Mucosa of stomach (tissue), 1 donor: Measurements from ENCODE around the gene SPRR1A.

Experiments
- H3K27me3 ChIP-seq: one replicate; pipeline ENCODE4 v1.7.0; 2013; ENCODE audit warnings: mild to moderate bottlenecking, low read length; ENCODE audit not compliant: control insufficient read depth, insufficient read depth
- H3K36me3 ChIP-seq: one replicate; pipeline ENCODE4 v1.7.0; 2013; ENCODE audit warnings: low read length; ENCODE audit not compliant: control insufficient read depth, insufficient read depth
- H3K4me1 ChIP-seq: one replicate; pipeline ENCODE4 v1.7.0; 2013; ENCODE audit warnings: mild to moderate bottlenecking, low read length; ENCODE audit not compliant: control insufficient read depth, insufficient read depth
- H3K4me3 ChIP-seq: one replicate; pipeline ENCODE4 v1.7.0; 2013; ENCODE audit warnings: low read length
- H3K9ac ChIP-seq: one replicate; pipeline ENCODE4 v1.7.0; 2013; ENCODE audit warnings: mild to moderate bottlenecking, low read length, moderate library complexity
- H3K9me3 ChIP-seq: one replicate; pipeline ENCODE4 v1.7.0; 2013; ENCODE audit warnings: mild to moderate bottlenecking, low read length, moderate library complexity; ENCODE audit not compliant: control insufficient read depth
- donor health status: Pancreatic carcinoma.

The SPRR1A gene, protein sequence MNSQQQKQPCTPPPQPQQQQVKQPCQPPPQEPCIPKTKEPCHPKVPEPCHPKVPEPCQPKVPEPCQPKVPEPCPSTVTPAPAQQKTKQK

DNA sequence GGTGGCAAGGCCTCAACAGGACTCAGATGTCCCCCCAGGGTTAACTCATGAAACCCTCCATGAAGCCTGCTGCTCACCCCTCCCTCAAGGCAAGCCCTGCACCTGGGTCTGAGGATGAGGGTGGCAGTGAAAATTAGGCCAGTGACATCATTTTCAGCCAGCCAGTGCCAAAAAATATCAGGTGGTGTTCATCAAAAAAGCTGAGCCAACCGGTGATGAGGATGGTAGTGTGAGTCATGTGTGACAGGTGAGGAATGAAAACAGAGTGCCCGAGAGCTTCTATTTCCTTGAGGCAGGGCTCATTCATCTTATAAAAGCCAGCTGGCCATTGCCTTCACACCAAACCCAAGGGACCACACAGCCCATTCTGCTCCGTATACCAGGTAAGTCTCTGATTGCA, at the start of gene SPRR1A:
Gene SPRR1A (plus strand): TSS at position 339 of the 400 bp plus-strand sequence. CDS start 1,150 bp downstream, outside the sequence.
- no peaks in the 10 kb centered on the region for H3K9me3 ChIP-seq
- no peak within 1 kb of the TSS for H3K9ac ChIP-seq
- no peaks in the 10 kb centered on the region for H3K27me3 ChIP-seq
- H3K4me3 ChIP-seq, result no peak within 1 kb of the TSS
- no peaks in the 10 kb centered on the region for H3K36me3 ChIP-seq
- H3K4me1 ChIP-seq, result no peaks in the 10 kb centered on the region

DNA sequence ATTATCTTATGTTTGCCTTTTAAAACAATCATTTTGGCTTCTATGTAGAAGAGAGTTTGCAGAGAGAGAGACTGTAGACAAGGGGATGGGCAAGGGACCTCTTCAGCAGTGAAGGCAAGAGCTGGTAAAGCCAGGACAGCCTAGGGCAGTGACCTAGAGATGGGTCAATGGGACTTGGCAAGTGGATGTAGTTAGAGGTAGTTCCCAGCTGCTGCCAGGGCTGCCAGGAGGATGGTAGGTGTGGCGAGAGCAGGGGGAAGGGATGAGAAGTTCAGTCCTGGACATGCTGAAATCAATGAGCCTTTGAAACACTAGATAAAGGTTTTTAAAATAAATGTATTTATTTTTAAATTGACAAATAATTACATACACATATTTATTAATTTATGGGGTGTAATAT, 43.3 kb upstream of the SPRR1A start:
- no peaks in the 10 kb centered on the region for H3K4me1 ChIP-seq
- no peak overlapping the region for H3K9ac ChIP-seq

DNA sequence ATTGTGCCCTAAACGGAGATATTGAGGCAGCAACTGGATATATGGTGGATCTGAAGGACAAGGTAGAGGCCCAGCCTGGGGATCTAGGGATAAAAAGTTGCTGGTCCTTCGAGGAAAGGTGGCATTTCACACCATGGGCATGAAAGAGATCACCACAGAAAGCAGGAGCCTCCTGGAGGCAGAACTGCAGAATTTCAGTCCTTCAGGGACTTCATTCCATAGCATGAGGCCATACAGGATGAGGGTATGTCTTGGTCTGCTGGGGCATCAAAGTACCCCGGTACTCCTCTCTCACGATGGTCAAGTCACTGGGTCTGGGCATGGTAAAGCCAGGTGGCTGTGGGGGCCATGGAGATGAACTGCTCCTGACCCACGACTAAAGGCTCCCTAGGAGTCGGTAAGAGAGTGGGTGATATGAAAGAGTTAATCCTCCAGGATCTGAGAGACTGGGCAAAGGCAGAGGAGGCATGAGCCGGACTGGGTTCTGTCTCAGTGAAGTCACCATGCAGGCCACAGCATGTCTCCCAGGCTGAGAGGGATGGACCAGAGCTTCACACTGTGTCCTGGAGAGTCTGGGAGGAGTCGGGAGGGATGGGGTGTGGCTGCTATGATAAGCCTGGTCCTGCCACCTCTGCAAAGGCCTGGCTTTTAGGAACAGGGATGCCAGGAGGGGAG, 42.7 kb upstream of the SPRR1A start:
- no peak overlapping the region for H3K4me3 ChIP-seq
- H3K9me3 ChIP-seq, result no peaks in the 10 kb centered on the region
- no peaks in the 10 kb centered on the region for H3K4me1 ChIP-seq
- no peaks in the 10 kb centered on the region for H3K36me3 ChIP-seq
- H3K27me3 ChIP-seq, result no peaks in the 10 kb centered on the region
- H3K9ac ChIP-seq, result no peak overlapping the region

More for the DNA sequence above, 43.3 kb upstream of the SPRR1A start:
- no peaks in the 10 kb centered on the region for H3K36me3 ChIP-seq
- no peaks in the 10 kb centered on the region for H3K9me3 ChIP-seq
- no peak overlapping the region for H3K4me3 ChIP-seq
- no peaks in the 10 kb centered on the region for H3K27me3 ChIP-seq

DNA sequence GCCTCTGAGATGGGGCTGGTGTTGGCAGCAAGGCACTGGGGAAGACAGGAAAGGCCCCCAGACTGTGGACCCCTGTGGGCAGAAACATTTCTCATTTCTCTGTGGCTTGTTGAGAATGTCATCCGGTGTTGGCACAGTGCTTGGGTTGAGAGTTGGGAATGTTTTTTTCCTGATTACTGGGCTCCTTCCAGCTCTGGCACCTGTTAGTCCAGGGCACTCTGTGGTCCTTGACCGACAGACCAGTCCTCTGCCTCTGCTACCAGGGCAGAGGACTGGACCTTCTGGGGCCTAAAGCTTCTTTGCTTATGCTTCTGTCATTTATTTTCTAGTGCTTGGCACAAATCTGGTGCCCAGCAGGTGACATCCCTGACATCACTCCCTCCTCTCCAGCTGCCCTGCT, 41.7 kb upstream of the SPRR1A start:
- no peaks in the 10 kb centered on the region for H3K4me1 ChIP-seq
- no peak overlapping the region for H3K4me3 ChIP-seq
- H3K9ac ChIP-seq, result no peak overlapping the region
- no peaks in the 10 kb centered on the region for H3K9me3 ChIP-seq
- no peaks in the 10 kb centered on the region for H3K36me3 ChIP-seq
- H3K27me3 ChIP-seq, result no peaks in the 10 kb centered on the region

DNA sequence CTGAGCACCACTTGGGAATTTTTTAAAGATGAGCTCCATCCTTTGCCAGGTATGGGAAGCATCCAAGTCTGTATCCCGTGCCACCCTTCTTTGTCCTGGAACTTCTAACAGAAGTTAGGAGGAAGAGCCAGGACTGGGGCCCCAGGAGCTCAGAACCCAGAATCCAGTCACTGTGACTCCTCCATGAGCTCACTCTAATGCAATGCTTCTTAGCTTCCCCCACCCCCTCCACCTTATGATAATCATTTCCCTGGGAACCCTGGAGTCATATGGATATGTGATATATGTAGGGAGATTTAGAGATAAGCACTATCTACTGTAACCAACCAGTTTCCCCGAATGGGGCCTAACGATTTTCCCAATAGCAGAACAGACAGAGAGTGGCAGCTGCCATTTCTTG, 37.6 kb upstream of the SPRR1A start:
- no peak overlapping the region for H3K4me3 ChIP-seq
- H3K36me3 ChIP-seq, result no peaks in the 10 kb centered on the region
- no peaks in the 10 kb centered on the region for H3K9me3 ChIP-seq
- peaks cover 4% of the 10 kb centered on the region for H3K27me3 ChIP-seq
- H3K9ac ChIP-seq, result no peak overlapping the region
- no peaks in the 10 kb centered on the region for H3K4me1 ChIP-seq

DNA sequence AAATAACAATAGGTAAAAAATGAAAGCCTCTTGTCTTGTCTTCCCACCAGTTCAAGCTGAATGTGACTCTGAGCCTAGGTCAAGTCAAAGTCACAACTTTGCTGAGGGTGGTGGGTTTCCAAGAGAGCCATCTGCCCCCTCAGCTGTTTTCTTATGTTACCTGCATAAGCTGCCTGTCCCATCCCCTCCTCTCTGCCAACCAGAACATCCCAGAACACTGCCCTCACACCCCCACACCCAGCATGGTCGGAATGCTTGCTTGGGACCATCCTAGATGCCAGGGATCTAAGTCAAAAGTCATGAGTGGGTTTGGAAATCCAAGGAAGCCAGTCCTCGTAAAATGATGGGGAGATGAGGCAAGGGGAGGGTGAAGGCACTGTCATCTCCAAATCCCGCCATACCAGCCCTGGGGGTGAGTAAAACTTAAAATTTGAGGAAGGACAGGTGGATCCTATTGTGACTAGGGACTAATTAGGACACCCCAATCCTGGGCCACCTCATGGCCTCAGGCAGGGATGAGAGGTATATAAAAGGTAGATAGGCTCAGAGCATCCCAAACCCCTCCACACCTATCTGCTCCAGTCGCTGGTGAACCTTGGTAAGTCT, 37.1 kb upstream of the SPRR1A start, which contains the start of gene SPRR5:
Gene SPRR5 (plus strand): TSS at position 556 of the 606 bp plus-strand sequence. CDS start 1,349 bp downstream, outside the sequence.
- H3K9me3 ChIP-seq, result no peaks in the 10 kb centered on the region
- H3K9ac ChIP-seq, result no peak within 1 kb of the TSS
- peaks cover 4% of the 10 kb centered on the region for H3K27me3 ChIP-seq

DNA sequence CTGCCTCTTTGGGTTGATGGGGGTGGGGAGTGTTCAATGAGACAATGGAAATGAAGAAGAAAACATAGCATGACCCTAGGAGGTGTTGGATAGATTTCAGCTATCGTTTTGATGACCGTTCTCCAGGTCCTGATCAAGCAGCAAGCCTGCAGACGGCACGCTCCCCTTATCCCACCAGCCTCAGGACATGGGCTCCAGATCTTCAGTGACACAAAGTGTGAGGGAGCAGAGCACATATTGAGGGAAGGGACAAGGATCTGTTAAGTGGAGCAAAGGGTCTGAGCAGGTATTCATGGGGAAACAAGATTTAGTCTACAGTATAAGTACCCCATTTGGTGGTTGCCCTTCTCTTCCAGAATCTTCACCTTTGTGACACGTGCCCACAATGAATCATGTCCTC, 32.2 kb upstream of the SPRR1A start:
- H3K4me1 ChIP-seq, result no peaks in the 10 kb centered on the region
- H3K4me3 ChIP-seq, result no peak overlapping the region
- H3K9me3 ChIP-seq, result no peaks in the 10 kb centered on the region
- H3K27me3 ChIP-seq, result peaks cover 4% of the 10 kb centered on the region
- H3K9ac ChIP-seq, result no peak overlapping the region
- no peaks in the 10 kb centered on the region for H3K36me3 ChIP-seq

More for the DNA sequence above, 37.1 kb upstream of the SPRR1A start, which contains the start of gene SPRR5:
- no peak within 1 kb of the TSS for H3K4me3 ChIP-seq
- no peaks in the 10 kb centered on the region for H3K4me1 ChIP-seq
- H3K36me3 ChIP-seq, result no peaks in the 10 kb centered on the region

DNA sequence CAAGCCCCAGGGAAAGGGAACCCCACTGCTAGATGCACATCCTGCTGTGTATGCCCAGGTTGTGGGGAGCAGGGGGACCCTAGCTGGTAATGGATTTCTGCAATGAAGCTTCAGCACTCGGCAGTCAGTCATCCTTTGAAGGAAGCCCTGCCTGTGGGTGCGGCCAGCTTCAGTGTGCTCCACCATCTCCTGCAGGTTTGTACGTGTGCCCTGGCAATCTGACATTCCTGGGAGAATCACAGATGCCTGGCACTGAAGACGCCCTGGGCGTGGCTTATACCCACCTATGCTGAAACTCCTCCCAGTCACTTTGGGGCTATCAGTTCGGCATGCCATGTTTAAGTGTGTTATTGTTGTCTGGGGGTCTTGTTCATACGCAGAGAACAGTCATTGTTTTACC, 30.1 kb upstream of the SPRR1A start:
- Histone ChIP-seq H3K27me3 (no peaks in the 10 kb centered on the region), H3K9me3 (no peaks in the 10 kb centered on the region), H3K4me3 (no peak overlapping the region), H3K4me1 (no peaks in the 10 kb centered on the region), H3K36me3 (no peaks in the 10 kb centered on the region), H3K9ac (no peak overlapping the region)

DNA sequence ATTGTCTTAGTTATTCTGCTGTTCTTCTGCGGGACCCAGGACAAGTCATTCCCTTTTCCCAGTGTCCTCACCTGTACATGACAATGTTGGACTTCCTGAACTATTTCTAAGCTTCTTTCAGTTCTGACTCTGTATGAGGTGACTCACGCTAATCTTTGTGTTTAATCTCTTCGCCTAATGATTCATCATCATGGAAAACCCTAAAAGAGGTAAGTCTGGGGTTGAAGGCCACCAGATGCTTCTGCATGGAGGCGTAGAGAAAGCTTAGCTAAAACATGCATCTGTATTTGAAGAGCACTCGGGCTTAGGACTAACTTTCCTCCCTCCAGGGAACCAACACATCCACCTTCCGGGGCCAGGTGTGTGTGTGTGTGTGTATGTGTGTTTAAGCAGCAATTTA, 29.4 kb upstream of the SPRR1A start:
- Histone ChIP-seq H3K4me3 (no peak overlapping the region), H3K36me3 (no peaks in the 10 kb centered on the region), H3K4me1 (no peaks in the 10 kb centered on the region), H3K27me3 (no peaks in the 10 kb centered on the region), H3K9me3 (no peaks in the 10 kb centered on the region), H3K9ac (no peak overlapping the region)

DNA sequence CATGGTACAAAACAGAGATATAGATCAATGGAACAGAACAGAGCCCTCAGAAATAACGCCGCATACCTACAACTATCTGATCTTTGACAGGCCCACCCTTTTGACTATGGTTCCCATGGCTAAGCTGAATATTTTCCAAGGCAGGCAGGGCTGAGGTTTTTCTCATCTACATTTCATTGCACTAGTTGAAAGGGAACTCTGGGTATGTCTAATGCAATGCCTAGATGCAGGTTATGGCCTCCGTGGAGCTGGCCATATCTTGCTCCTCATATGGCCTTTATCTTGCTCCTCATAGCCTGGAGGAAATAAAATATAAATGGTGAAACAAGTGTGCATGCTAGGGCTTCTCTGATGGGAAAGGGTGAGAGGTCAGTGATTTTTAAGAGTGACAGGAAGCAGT, 26.3 kb upstream of the SPRR1A start:
- no peak overlapping the region for H3K9ac ChIP-seq
- H3K36me3 ChIP-seq, result no peaks in the 10 kb centered on the region
- no peak overlapping the region for H3K4me3 ChIP-seq
- H3K27me3 ChIP-seq, result no peaks in the 10 kb centered on the region
- no peaks in the 10 kb centered on the region for H3K4me1 ChIP-seq
- H3K9me3 ChIP-seq, result no peaks in the 10 kb centered on the region

DNA sequence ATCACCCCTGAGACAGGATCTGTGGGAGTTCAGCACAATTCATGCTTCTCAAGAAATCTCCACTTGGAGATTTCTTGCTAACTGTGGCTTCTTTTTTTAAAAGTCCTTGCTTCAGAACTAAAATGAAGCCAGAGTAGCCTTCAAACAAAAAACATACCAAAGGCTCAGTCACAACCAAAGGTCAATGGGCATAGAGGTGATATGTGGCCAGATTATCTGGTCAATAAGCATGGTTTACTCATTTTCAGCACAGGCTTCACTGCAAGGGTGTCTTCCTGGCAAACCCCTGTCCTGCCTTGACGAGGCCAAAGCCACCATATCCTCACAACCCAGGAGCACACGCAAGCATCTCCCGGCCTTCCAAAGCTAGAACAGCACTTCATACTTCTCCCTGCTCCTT, 24.6 kb upstream of the SPRR1A start:
- no peaks in the 10 kb centered on the region for H3K9me3 ChIP-seq
- no peak overlapping the region for H3K9ac ChIP-seq
- H3K27me3 ChIP-seq, result no peaks in the 10 kb centered on the region
- no peaks in the 10 kb centered on the region for H3K4me1 ChIP-seq
- no peaks in the 10 kb centered on the region for H3K36me3 ChIP-seq
- no peak overlapping the region for H3K4me3 ChIP-seq

DNA sequence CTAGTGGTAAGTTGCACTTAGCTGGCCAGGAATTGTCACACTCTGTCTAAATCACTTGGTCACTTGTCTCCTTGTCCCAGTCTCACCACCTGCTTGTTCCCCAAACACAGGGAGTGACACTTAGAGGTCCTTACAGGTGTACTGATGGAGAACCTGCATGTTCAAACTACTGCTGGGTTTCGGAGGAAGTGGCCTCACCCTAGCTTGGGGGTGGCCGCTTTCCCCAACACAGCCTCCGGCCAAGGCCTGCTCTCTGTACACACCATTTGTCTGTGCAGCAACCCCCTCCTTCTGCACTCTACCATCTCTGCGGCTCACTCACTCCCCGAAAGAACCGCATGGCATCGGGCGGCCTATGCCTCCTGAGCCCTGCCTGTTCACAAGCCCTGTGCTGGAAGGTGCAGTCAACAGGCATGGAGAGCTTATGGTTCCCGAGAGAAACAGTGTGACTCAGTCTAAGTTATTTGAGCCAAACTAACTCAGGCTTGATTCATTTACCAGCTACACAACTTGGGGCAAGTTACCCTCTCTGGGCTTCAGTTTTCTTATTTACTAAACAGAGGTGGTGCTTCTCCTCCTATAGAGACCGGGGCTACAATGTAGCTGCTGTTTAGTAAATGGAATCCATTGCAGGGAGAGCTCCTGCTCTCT, 24.0 kb upstream of the SPRR1A start:
- Histone ChIP-seq H3K9me3 (no peaks in the 10 kb centered on the region), H3K4me1 (no peaks in the 10 kb centered on the region), H3K9ac (no peak overlapping the region), H3K27me3 (no peaks in the 10 kb centered on the region), H3K36me3 (no peaks in the 10 kb centered on the region), H3K4me3 (no peak overlapping the region)
